A549 (cell line): ENCODE data around the gene KLHL35.

Source experiments
- EP300 ChIP-seq, 2 experiments: fragments of >200 bp; sonication (Bioruptor Twin); formaldehyde crosslinking; IDR thresholded peaks; 2 replicates in 1 of 2; 3 replicates in 1 of 2; pipeline ENCODE4 v1.6.1; 2016 to 2017
- FOSL2 ChIP-seq, 2 experiments: fragments of 450-650 bp in 1 of 2; fragments of >200 bp in 1 of 2; sonication (Bioruptor Twin) in 1 of 2; formaldehyde crosslinking; IDR thresholded peaks; 2 replicates each; pipeline versions ENCODE4 v1.5.0 to v1.6.1; 2016 to 2020; ENCODE audit warnings: mild to moderate bottlenecking in 1 of 2, moderate library complexity in 1 of 2
- NR3C1 ChIP-seq: fragments of >200 bp; sonication (Bioruptor Twin); formaldehyde crosslinking; IDR thresholded peaks from 3 replicates; pipeline ENCODE4 v1.6.1; 2017
- POLR2A ChIP-seq: IDR thresholded peaks from 2 replicates; pipeline ENCODE4 v1.6.1; 2012; ENCODE audit warnings: mild to moderate bottlenecking, low read length
- TF ChIP-seq, protein P1 (sequence below): fragments of >200 bp; sonication (Bioruptor Twin); formaldehyde crosslinking; IDR thresholded peaks from 3 replicates; pipeline ENCODE4 v1.5.1; 2016

DNA sequence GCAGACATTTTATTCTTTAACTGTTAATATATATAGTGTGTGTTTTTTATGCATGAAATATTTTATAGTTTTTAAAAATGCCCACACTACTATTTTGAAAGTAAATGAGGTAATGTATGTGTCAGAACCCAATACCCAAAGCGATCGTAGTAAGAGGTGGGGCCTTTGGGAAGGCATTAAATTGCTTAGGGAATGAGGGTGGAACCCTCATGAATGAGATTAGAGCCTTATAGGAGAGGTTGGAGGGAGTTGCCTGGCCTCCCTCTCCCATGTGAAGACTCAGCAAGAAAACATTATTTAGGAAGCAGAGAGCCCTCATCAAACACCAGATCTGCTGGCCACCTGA, 11.1 kb downstream of the KLHL35 start:
- no peak for TF ChIP-seq FOSL2 (IDR thresholded peaks at IDR 0.05)
- no peak for TF ChIP-seq FOSL2 (CRISPR knock-in tag; IDR thresholded peaks at IDR 0.05)
- TF ChIP-seq POLR2A, result no peak
- TF ChIP-seq, protein P1, sequence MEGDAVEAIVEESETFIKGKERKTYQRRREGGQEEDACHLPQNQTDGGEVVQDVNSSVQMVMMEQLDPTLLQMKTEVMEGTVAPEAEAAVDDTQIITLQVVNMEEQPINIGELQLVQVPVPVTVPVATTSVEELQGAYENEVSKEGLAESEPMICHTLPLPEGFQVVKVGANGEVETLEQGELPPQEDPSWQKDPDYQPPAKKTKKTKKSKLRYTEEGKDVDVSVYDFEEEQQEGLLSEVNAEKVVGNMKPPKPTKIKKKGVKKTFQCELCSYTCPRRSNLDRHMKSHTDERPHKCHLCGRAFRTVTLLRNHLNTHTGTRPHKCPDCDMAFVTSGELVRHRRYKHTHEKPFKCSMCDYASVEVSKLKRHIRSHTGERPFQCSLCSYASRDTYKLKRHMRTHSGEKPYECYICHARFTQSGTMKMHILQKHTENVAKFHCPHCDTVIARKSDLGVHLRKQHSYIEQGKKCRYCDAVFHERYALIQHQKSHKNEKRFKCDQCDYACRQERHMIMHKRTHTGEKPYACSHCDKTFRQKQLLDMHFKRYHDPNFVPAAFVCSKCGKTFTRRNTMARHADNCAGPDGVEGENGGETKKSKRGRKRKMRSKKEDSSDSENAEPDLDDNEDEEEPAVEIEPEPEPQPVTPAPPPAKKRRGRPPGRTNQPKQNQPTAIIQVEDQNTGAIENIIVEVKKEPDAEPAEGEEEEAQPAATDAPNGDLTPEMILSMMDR, result no peak
- TF ChIP-seq EP300 (IDR thresholded peaks at IDR 0.05), result no peak
- no peak for TF ChIP-seq NR3C1
